ENCODE measurements around the gene DDOST.

Gene DDOST

GRCh38 chr1:20615946-20616846 is 45.0 kb downstream of the DDOST start:
- Histone ChIP-seq H2AFZ (ENCODE audit: low read depth, low read length) (peak overlapping the region; percentile 59), H2BK5ac (ENCODE audit: low read depth, low read length, poor library complexity, severe bottlenecking) (no peak overlapping the region), H2BK15ac (ENCODE audit: low read depth, poor library complexity, severe bottlenecking) (no peak overlapping the region), H3K4ac (ENCODE audit: low read depth in 1 of 2, low read length in 2 of 2) (no peak overlapping the region), H2BK120ac (ENCODE audit: low read depth, low read length) (no peak overlapping the region), H4K91ac (ENCODE audit: low read length) (no peak overlapping the region), H3K4me3 (ENCODE audit: insufficient read depth in 1 of 2, low read depth in 1 of 2, low read length in 2 of 2) (peak overlapping the region in 1 of 2 experiments; percentile 64), H3K36me3 (ENCODE audit: control insufficient read depth in 1 of 2, insufficient read depth in 2 of 2, low read depth in 1 of 2, low read length in 2 of 2) (no peaks in the 10 kb centered on the region), H3K23ac (ENCODE audit: low read length in 2 of 2) (no peak overlapping the region), H3K27me3 (ENCODE audit: control insufficient read depth in 1 of 2, insufficient read depth in 1 of 2, low read length in 2 of 2) (peaks cover 0 to 4% of the 10 kb centered on the region in 2 experiments), H4K8ac (ENCODE audit: low read length) (no peak overlapping the region), H2BK12ac (ENCODE audit: low read length in 2 of 2) (no peak overlapping the region), H3K18ac (ENCODE audit: low read depth in 1 of 2, low read length in 2 of 2) (no peak overlapping the region), H3K9me3 (ENCODE audit: control insufficient read depth, low read length) (no peaks in the 10 kb centered on the region), H3K79me1 (replicated peaks; ENCODE audit: low read length, poor library complexity, severe bottlenecking) (no peaks in the 10 kb centered on the region), H3K14ac (ENCODE audit: low read length in 2 of 2) (no peak overlapping the region), H3K4me2 (ENCODE audit: low read length, poor library complexity, severe bottlenecking) (no peak overlapping the region), H3K27ac (ENCODE audit: low read length, poor library complexity, severe bottlenecking) (no peak overlapping the region), H2AK5ac (ENCODE audit: low read length, severe bottlenecking) (no peak overlapping the region), H3K9ac (ENCODE audit: low read length) (peak overlapping the region; percentile 38), H3K4me1 (ENCODE audit: control insufficient read depth, insufficient read depth, low read depth, low read length) (peaks cover 8% of the 10 kb centered on the region)
- WGBS = 77% methylated on average over 19 of the region's 20 CpGs
- DNase-seq = peak; percentile 18

- no peak overlapping the region for H3K4me2 ChIP-seq (ENCODE audit: low read length, poor library complexity, severe bottlenecking)
- H3K4me1 ChIP-seq (ENCODE audit: control insufficient read depth, insufficient read depth, low read depth, low read length) = peaks cover 8% of the 10 kb centered on the region
- H3K27me3 ChIP-seq (ENCODE audit: control insufficient read depth in 1 of 2, insufficient read depth in 1 of 2, low read length in 2 of 2) = peaks cover 0 to 1% of the 10 kb centered on the region in 2 experiments
- H3K4me3 ChIP-seq (ENCODE audit: insufficient read depth in 1 of 2, low read depth in 1 of 2, low read length in 2 of 2) = no peak overlapping the region
- no peak overlapping the region for H3K9ac ChIP-seq (ENCODE audit: low read length)
- H3K18ac ChIP-seq (ENCODE audit: low read depth in 1 of 2, low read length in 2 of 2) = no peak overlapping the region
- H4K8ac ChIP-seq (ENCODE audit: low read length) = no peak overlapping the region
- DNase-seq = no peak
- no peak overlapping the region for H2AK5ac ChIP-seq (ENCODE audit: low read length, severe bottlenecking)
- H3K4ac ChIP-seq (ENCODE audit: low read depth in 1 of 2, low read length in 2 of 2) = no peak overlapping the region
- peak overlapping the region; percentile 24 for H3K27ac ChIP-seq (ENCODE audit: low read length, poor library complexity, severe bottlenecking)
- H2BK120ac ChIP-seq (ENCODE audit: low read depth, low read length) = no peak overlapping the region
- no peak overlapping the region for H3K14ac ChIP-seq (ENCODE audit: low read length in 2 of 2)
- H2BK15ac ChIP-seq (ENCODE audit: low read depth, poor library complexity, severe bottlenecking) = no peak overlapping the region
- WGBS = 24% methylated on average over 3 of the region's 3 CpGs
- no peak overlapping the region for H4K91ac ChIP-seq (ENCODE audit: low read length)
- no peak overlapping the region for H3K23ac ChIP-seq (ENCODE audit: low read length in 2 of 2)
- no peak overlapping the region for H2BK12ac ChIP-seq (ENCODE audit: low read length in 2 of 2)
- no peaks in the 10 kb centered on the region for H3K36me3 ChIP-seq (ENCODE audit: control insufficient read depth in 1 of 2, insufficient read depth in 2 of 2, low read depth in 1 of 2, low read length in 2 of 2)
- no peak overlapping the region for H2AFZ ChIP-seq (ENCODE audit: low read depth, low read length)
- H3K79me1 ChIP-seq (replicated peaks; ENCODE audit: low read length, poor library complexity, severe bottlenecking) = no peaks in the 10 kb centered on the region
- H2BK5ac ChIP-seq (ENCODE audit: low read depth, low read length, poor library complexity, severe bottlenecking) = no peak overlapping the region
- no peaks in the 10 kb centered on the region for H3K9me3 ChIP-seq (ENCODE audit: control insufficient read depth, low read length)
Observed at GRCh38 chr1:20614131-20614579, 47.0 kb downstream of the DDOST start.

- H3K4ac ChIP-seq (ENCODE audit: low read depth in 1 of 2, low read length in 2 of 2) = no peak overlapping the region
- H3K79me1 ChIP-seq (replicated peaks; ENCODE audit: low read length, poor library complexity, severe bottlenecking) = no peaks in the 10 kb centered on the region
- DNase-seq = no peak
- no peak overlapping the region for H3K14ac ChIP-seq (ENCODE audit: low read length in 2 of 2)
- no peak overlapping the region for H4K91ac ChIP-seq (ENCODE audit: low read length)
- no peak overlapping the region for H3K23ac ChIP-seq (ENCODE audit: low read length in 2 of 2)
- 81% methylated on average over 11 of the region's 11 CpGs for WGBS
- H3K27me3 ChIP-seq (ENCODE audit: control insufficient read depth in 1 of 2, insufficient read depth in 1 of 2, low read length in 2 of 2) = no peaks in the 10 kb centered on the region
- no peaks in the 10 kb centered on the region for H3K9me3 ChIP-seq (ENCODE audit: control insufficient read depth, low read length)
- H3K36me3 ChIP-seq (ENCODE audit: control insufficient read depth in 1 of 2, insufficient read depth in 2 of 2, low read depth in 1 of 2, low read length in 2 of 2) = no peaks in the 10 kb centered on the region
- H2AFZ ChIP-seq (ENCODE audit: low read depth, low read length) = no peak overlapping the region
- H2AK5ac ChIP-seq (ENCODE audit: low read length, severe bottlenecking) = no peak overlapping the region
- H3K9ac ChIP-seq (ENCODE audit: low read length) = no peak overlapping the region
- H3K18ac ChIP-seq (ENCODE audit: low read depth in 1 of 2, low read length in 2 of 2) = no peak overlapping the region
- H2BK12ac ChIP-seq (ENCODE audit: low read length in 2 of 2) = no peak overlapping the region
- no peak overlapping the region for H3K4me3 ChIP-seq (ENCODE audit: insufficient read depth in 1 of 2, low read depth in 1 of 2, low read length in 2 of 2)
- no peak overlapping the region for H3K27ac ChIP-seq (ENCODE audit: low read length, poor library complexity, severe bottlenecking)
- no peak overlapping the region for H2BK120ac ChIP-seq (ENCODE audit: low read depth, low read length)
- no peak overlapping the region for H2BK5ac ChIP-seq (ENCODE audit: low read depth, low read length, poor library complexity, severe bottlenecking)
- H3K4me1 ChIP-seq (ENCODE audit: control insufficient read depth, insufficient read depth, low read depth, low read length) = peaks cover 8% of the 10 kb centered on the region
- no peak overlapping the region for H2BK15ac ChIP-seq (ENCODE audit: low read depth, poor library complexity, severe bottlenecking)
- H3K4me2 ChIP-seq (ENCODE audit: low read length, poor library complexity, severe bottlenecking) = no peak overlapping the region
- H4K8ac ChIP-seq (ENCODE audit: low read length) = no peak overlapping the region
Observed at GRCh38 chr1:20612221-20612746, 48.9 kb downstream of the DDOST start.

- 90% methylated on average over 5 of the region's 5 CpGs for WGBS
Observed at GRCh38 chr1:20611652-20612051, 49.5 kb downstream of the DDOST start.

More at GRCh38 chr1:20611652-20612051, 49.5 kb downstream of the DDOST start:
- Histone ChIP-seq H3K4me1 (ENCODE audit: control insufficient read depth, insufficient read depth, low read depth, low read length) (peaks cover 8% of the 10 kb centered on the region), H2BK12ac (ENCODE audit: low read length in 2 of 2) (no peak overlapping the region), H3K4me2 (ENCODE audit: low read length, poor library complexity, severe bottlenecking) (no peak overlapping the region), H2AK5ac (ENCODE audit: low read length, severe bottlenecking) (no peak overlapping the region), H3K9ac (ENCODE audit: low read length) (no peak overlapping the region), H3K27me3 (ENCODE audit: control insufficient read depth in 1 of 2, insufficient read depth in 1 of 2, low read length in 2 of 2) (no peaks in the 10 kb centered on the region), H3K14ac (ENCODE audit: low read length in 2 of 2) (no peak overlapping the region), H3K4ac (ENCODE audit: low read depth in 1 of 2, low read length in 2 of 2) (no peak overlapping the region), H2BK15ac (ENCODE audit: low read depth, poor library complexity, severe bottlenecking) (no peak overlapping the region), H3K36me3 (ENCODE audit: control insufficient read depth in 1 of 2, insufficient read depth in 2 of 2, low read depth in 1 of 2, low read length in 2 of 2) (no peaks in the 10 kb centered on the region), H2BK5ac (ENCODE audit: low read depth, low read length, poor library complexity, severe bottlenecking) (no peak overlapping the region), H3K27ac (ENCODE audit: low read length, poor library complexity, severe bottlenecking) (no peak overlapping the region), H3K79me1 (replicated peaks; ENCODE audit: low read length, poor library complexity, severe bottlenecking) (no peaks in the 10 kb centered on the region), H2BK120ac (ENCODE audit: low read depth, low read length) (no peak overlapping the region), H4K91ac (ENCODE audit: low read length) (no peak overlapping the region), H2AFZ (ENCODE audit: low read depth, low read length) (no peak overlapping the region), H3K23ac (ENCODE audit: low read length in 2 of 2) (no peak overlapping the region), H3K9me3 (ENCODE audit: control insufficient read depth, low read length) (no peaks in the 10 kb centered on the region), H4K8ac (ENCODE audit: low read length) (no peak overlapping the region), H3K18ac (ENCODE audit: low read depth in 1 of 2, low read length in 2 of 2) (no peak overlapping the region), H3K4me3 (ENCODE audit: insufficient read depth in 1 of 2, low read depth in 1 of 2, low read length in 2 of 2) (no peak overlapping the region)
- no peak for DNase-seq
